NCI-H2196 (cell line): Measurements from ENCODE around the gene ATP10A.

Experiments used
- DNase-seq: peaks from one replicate; lab custom pipeline; 2025; ENCODE audit not compliant: unreplicated experiment; lab: John Stamatoyannopoulos, UW

The ATP10A gene

DNA sequence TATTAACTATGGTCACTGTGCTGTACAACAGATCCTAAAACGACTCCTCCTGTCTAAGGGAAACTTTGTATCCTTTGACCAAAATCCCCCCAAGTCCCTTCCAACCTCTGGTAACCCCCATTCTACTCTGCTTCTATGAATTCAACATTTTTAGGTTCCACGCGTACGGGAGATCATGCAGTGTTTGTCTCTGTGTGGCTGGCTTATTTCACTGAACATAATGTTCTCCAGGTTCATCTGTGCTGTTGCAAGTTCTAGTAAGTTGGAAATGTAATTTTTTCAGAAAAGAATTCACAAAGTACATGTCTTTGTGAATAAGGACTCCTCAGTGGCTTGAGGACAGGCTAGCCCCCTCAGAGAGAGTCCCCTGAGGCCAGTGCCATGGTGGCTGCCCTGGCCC, 66.1 kb downstream of the ATP10A start:
- no peak for DNase-seq

DNA sequence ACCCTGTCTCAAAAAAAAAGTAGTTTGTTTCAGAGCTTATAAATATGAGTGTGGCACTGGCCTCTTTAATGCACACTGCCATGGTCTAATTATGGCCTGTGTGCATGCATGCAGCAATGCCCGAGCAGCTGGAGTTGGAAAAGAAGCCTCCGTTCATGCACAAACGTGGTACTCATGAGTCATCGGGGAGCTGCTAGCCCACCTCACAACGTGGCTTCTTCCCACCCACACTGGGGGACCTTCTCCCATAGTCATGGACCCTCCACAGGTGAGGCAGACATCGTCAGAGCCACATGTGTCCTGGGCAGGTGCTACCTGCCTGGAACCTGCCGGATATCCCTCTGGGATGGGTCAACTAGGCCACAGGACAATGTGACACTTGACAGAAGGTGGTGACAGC, 66.7 kb downstream of the ATP10A start:
- no peak for DNase-seq

DNA sequence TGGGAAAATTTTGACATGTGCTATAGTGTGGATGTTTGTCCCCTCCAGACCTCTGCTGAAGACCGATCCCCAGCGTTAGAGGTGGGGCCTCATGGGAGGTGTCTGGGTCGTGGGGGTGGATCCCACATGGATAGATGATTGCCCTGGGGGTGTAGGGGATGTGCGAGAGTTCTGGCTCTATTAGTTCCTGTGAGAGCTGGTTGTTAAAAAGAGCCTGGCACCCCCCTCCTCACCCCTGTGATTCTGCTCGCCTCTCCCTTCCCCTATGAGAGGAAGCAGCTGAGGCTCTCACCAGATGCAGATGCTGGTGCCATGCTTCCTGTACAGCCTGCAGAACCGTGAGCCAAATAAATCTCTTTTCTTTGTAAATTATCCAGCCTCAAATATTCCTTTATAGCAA, 67.4 kb downstream of the ATP10A start:
- no peak for DNase-seq

DNA sequence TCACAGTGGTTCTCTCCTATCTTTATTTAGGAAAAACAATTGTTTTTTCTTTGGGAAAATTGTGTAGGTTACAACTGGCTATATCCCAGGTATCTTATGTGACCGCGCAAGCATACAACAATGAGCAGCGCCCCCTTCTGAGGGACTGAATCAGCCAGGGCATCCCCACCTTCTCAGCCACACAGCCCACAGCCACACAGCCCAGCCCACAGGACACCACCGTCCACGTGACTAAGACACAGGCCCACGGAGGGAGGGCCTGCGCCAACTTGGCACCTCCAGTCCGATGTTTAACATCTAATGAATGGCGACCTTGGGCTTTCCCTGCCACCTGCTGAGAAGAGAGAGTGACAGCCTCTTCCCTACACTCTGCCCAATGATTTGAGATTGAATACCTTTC, 68.1 kb downstream of the ATP10A start:
- DNase-seq = no peak

DNA sequence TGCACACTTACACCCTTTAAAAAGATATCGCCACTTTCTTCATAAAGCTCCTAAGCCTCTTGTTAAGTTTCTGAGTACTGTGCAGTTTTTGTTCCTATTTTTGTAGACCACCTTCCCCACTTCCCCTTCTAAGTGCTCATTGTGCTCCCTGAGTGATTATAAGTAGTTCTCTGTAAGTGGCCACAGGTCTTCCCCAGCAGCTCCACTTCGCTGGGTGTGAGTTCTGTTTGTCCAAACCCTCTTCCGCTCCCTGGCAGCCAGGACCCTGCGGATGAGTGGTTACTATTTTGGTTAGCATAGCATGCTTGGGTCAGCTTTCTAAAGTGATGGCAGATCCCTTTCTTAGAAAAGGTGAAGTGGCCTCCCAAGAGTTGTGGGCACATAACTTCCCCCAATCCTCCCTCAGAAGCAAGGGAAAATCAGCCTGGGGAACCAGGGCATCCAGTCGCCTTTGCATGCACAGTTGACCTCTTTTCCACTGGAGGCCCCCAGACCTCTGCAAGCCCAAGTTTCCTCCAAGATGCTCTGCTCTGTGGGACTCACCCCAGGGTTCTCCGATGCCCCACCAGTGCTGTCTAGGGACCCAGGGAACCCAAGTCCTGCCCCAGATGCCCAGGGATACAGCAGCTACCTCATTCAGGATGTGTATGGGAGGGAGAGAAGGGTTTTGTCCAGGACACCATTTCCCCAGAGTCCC, 69.6 kb downstream of the ATP10A start:
- DNase-seq = no peak

DNA sequence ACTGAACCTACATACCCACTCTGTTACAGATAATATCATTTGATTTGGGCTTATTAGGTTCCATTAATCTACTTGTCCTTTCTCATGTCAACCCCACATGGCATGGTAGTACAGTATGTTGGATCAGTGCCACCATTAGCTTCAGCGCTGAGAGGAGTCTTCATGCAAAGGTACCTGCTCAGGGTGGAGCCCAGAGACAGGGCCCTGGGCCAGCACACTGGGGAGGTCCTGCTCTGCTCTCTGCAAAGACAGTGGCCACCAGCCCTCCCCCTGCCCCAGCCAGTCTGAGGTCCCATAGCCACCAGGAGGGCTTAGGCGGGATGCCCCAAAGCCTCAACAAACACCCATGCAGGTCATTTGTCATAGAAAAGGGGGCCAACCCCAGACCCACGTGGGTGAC, 71.0 kb downstream of the ATP10A start:
- DNase-seq = no peak

DNA sequence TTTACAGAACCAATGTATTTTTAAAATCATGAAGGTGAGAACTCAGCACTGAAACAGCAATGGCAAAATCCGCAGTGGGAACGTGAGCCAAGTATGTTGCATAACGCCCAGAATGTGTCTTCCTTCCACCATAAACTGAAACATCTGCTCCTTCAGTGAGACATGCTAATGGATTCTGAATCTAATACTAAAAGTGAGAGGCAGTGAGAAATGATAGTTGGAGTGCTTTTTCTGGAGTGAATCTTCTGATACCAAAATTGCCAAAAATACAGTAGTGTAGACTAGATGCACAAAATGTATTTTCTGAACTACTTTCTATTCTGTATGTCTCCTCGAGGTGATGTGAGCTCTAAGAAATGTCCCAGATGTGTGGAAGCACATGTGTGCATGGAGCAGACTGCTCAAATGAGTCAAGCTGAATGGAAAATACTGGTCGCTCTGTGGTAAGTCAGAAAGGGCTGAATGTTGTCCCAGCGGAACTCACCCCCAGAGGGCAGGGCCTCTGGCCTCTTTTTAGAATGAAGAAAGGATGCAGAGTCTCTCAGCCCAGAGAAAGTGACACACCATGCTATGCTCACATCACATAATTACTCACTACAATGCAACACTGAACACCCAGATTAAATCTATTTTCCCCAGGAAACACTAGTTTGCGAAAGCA, 73.0 kb downstream of the ATP10A start:
- no peak for DNase-seq

DNA sequence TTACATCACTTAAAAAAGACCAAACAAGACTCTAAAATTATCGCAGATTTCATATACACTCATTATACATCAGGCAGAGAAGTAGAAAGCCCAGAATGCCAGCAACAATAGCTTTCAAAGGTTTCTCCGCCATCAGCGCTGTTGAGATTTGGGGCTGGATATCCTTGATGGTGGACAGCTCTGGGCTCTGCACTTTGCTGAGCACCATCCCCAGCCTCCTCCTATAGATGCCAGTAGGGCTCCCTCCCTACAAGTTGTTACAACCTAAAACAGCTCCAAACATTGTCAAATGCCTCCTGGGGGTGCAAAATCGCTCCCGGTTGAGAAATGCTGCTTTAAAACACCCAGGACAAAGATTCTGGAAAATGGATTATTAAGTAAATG, 73.5 kb downstream of the ATP10A start:
- DNase-seq = no peak

DNA sequence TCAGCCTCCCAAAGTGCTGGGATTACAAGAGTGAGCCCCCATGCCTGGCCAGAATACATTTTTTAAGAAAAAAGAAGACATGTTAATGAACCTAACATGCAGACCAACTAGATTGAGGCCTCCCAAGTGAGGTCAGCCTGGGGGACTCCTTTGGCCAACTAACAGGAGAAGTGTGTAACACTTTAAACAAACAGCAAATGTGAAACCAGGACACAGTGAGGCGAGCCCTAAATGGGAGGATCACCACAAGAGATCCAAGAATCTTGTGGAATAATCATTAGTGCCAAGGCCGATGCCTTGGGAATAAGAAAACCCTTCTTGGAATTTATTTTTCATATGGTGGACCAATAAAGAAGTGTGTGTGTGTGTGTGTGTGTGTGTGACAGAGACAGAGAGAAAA, 73.9 kb downstream of the ATP10A start:
- DNase-seq = no peak

DNA sequence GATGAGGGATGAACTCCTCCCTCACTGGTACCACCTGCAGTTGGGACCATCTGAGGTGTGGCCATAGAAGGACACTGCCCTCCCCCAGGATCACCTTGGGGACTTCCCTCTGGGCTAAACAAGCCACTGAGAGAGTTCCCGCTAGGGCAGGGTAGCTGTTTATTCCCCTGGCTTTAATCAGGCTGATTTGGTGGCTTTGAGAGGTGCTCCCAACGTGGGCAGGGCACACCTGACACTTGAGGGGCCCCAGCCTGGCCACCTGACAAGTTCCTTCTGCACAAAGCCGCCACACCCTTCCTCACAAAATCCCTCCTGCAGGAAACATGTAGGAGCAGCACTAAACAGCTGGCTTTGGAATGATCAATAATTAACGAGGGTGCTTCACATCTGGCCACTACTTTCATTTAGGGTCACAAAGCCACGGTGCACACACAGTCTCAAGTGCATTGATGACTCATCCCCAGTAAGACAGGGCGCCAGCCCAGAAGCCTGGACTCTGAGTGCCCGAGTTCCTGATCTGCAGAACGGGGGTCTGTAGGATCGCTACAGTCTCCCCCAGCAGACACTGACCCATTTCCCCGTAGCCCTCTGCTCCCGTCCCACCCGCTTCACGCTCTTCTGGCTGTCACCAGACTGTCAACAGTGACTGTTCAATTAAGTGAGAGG, 75.1 kb downstream of the ATP10A start:
- DNase-seq = no peak

DNA sequence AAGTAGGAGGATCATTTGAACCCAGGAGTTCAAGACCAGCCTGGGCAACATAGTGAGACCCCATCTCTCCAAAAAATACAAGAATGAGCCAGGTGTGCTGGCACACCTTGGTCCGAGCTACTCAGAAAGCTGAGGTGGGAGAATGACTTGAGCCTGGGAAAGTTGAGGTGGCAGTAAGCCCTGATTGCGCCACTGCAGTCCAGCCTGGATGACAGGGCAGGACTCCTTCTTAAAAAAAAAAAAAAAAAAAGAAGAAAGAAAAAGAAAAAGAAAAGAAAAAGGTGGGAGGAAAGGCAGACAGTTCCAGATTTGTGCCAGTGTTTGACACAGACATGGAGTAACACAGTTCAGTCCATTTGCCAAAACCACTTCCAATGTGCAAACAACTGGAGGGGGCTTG, 75.7 kb downstream of the ATP10A start:
- DNase-seq = no peak

DNA sequence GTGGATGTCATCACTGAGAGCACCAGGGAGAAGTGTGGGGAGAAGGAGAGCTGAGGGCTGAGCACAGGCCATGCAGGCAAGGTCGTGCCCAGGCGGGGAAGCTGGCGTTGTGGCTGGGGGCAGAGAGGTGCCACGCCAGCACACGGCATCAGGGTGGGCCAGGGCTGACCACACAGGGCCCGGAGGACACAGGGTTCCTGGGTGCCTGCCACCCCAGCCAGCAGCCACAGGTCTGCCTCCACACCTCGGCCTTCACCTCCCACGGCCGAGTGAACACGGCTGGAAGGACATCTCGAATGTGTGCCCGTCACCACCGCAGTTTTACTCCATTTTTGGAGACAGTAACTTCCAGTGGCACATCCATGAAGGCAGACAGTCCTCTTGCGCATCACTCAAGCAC, 77.1 kb downstream of the ATP10A start:
- no peak for DNase-seq

DNA sequence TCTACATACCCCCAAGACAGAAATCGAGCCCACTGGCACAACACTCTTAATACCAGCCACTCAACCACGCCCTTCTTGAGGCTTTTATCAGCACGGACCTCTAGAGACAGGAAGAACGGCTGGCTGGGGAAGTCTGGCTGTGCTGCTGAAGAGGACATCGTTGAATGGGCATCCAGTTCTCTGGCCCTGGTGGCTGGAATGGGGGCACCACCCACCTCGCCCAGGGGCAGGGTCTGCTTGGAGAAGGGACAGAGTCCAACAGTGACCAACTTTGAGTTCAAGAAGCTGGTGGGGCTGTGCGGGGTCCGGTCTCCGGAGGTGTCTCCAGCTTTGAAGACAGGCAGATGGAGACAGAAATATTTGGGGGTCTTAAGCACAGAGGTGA, 77.5 kb downstream of the ATP10A start:
- DNase-seq = no peak

DNA sequence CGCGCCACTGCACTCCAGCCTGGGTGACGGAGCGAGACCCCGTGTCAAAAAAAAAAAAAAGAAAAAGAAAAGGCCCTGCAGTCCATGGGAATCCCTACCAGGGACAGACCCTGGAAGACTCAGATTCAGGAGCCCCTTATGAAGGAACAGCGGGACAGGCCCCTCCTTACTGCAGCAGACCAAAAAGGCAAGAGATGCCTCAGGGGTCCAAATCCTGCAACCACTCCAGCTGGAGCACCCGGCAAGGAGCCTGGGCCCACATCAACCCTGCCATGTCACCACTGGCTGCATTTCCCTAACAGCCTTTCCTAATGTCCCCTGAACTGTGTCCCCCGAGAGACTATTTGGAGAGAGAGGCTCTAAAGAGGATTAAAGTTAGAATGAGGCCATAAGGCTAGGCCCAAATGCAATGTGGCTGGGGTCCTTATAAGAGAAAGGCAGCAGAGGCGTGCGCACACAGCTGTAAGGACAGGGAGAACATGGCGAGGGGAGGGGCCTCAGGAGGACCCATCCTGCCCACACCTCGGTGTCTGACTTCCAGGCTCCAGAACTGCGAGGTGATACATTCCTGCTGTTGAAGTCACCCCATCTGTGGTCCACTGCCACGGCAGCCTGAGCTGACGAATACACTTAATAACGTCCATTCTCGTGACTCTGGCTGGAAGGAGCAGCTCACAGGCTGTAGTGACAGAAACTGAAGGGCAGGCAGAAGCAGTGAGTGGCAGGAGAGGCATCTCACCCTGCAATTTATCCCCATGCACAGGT, 78.1 kb downstream of the ATP10A start:
- no peak for DNase-seq

DNA sequence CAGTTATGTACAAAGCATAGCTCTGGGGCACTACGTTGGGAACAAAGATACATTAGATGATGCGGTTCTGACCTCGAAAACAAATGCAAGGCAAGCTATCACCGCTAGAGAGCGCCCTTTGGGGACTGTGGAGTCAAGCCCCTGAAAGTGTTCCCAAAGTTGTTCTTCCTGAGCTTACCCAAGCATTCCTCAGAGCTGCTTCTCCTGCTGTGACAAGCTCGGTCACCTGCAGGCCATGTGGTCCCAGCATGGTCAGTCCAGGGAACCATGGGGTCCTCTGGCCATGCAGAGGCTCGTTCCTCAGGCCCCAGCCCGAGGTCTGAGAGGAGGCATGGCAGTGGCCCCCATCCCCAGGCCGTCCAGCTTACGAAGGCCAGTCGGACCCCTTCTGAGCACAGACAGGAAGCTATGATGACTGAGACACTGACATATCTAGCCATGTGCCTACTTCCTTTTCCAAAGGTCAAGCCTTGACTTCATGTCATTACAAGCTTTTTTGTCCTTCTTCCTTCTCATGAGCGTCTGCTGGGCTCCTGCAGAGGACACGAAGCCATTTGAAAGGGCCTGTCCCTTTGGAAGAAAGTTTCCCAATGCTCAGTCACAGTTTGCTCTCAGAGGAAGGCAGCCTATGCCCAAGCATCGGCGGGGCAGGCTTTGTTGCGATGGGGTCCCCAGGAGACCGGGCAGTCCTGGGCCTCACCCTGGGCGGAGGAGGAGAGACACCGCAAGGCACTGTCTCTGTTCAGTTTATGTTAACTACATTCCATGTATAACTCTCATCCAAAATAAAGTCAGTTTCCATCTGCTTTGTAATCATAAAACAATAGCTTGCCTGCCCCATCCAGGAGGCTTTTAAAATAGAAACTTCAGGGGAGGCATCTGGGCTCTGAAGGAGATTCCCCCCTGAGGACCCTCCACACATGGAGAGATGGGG, 79.3 kb downstream of the ATP10A start:
- DNase-seq = no peak

DNA sequence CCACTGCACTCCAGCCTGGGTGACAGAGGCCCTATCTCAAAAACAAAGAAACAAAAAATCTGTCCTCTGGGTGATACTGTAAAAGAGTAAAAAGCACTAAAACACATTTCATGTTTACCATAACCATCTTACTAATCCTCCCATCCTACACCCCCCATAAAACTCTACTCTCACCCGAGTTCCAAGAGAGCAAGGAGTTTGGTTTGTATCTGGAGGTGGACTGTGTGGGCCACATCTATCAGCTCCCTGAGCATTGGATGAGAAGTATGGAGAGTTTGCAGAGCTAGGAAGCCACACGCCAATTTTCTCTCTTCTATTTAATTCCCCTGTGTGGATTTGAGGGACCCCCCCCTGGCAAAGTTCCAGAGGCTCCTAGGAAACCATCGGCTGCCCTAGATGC, 80.0 kb downstream of the ATP10A start:
- no peak for DNase-seq

DNA sequence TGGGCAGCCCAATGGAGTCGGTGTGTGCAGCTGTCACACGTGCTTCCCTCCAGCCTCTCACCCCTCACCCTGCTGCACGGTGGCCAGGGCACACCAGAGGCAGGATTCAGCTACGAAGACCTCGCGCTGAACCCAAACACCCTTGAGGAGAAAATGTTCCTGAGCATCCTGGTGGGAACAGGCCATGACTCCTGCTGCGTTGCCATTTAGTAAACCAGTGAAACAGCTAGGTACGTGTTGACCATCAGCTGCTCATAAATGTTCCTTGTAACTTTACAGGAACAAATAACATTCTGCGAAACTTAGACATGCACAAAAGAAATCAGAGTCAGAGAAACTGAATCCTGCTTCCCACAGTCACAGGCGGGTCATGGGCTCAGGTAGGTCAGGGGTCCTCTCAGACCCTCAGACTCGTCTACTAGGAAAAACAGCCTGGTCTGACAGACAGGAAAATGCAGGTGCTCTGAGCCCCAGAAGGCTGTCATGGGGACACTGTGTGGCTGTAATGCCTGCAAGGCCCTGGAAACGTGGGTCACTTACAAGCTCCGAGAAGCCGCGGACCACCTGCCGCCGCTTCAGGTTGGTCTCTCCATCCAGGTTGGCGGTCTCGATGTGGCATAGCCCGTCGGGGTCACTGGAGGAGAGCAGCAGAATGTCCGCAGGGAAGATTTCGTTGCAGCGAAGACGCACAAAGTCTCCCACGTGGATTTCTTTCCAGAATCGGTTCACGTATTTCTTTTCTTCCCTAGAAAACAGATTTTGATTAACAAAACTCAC, 82.5 kb downstream of the ATP10A start:
- DNase-seq = no peak

DNA sequence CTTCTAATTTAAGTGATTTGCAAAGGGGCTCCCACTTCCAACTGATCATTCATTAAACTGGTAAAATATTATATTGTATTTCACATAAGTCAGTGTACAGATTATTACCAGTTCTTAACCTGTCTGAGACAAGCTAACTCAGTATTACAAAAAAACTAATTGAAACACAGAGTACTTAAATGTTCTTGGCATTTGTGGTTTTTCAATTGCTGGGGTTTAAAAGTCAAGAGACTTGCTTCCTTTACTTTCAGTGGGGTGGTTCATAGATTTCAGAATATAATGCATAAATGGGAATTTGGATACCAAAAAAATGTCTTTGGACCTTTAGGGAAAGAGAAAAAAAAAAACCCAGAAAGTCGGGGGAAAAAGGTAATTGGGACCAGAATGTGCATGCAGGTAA, 85.0 kb downstream of the ATP10A start:
- DNase-seq = no peak

DNA sequence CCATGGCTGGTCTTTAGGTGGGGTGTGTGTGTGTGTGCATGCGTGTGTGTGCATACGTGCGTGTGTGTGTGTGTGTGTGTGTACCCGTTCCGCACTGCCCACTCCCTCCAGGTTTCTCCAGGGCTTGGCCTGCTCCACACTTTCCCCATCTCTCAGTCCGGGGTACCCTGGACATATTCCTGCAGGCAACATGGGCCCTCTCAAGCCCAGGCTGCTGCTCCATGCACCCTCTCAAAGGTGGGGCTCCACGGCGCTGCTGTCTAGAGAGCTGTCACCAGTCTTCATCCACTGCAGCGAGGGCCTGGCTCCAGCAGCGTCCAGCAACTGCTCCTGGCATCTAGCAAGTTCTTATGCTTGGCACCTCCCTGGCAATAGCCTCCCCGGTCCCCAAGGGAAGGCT, 86.1 kb downstream of the ATP10A start:
- no peak for DNase-seq
